Erythroblast (primary cell): ENCODE measurements around the gene ZP2.
"Not testable (repeated sequence)": the region's sequence is repeated elsewhere in the genome, so short reads cannot be mapped to it uniquely, and the experiment has no call there.

Experiments
- DNase-seq, 2 experiments: peaks; one replicate each; lab custom pipeline; 2025; lab: John Stamatoyannopoulos, UW
- GATA1 ChIP-seq: IDR thresholded peaks from 2 replicates; pipeline ENCODE4 v1.6.1; 2011; ENCODE audit warnings: low read depth, mild to moderate bottlenecking, control low read depth, low read length, moderate library complexity
- POLR2A ChIP-seq: IDR thresholded peaks from 2 replicates; pipeline ENCODE4 v1.6.1; 2011; ENCODE audit warnings: mild to moderate bottlenecking, low read length

Gene ZP2

GRCh38 chr16:21159281-21159951 lies 52.0 kb downstream of the ZP2 start:
- DNase-seq, result peak; percentile 16 to 31
- TF ChIP-seq POLR2A (no peak), GATA1 (no peak)

DNA sequence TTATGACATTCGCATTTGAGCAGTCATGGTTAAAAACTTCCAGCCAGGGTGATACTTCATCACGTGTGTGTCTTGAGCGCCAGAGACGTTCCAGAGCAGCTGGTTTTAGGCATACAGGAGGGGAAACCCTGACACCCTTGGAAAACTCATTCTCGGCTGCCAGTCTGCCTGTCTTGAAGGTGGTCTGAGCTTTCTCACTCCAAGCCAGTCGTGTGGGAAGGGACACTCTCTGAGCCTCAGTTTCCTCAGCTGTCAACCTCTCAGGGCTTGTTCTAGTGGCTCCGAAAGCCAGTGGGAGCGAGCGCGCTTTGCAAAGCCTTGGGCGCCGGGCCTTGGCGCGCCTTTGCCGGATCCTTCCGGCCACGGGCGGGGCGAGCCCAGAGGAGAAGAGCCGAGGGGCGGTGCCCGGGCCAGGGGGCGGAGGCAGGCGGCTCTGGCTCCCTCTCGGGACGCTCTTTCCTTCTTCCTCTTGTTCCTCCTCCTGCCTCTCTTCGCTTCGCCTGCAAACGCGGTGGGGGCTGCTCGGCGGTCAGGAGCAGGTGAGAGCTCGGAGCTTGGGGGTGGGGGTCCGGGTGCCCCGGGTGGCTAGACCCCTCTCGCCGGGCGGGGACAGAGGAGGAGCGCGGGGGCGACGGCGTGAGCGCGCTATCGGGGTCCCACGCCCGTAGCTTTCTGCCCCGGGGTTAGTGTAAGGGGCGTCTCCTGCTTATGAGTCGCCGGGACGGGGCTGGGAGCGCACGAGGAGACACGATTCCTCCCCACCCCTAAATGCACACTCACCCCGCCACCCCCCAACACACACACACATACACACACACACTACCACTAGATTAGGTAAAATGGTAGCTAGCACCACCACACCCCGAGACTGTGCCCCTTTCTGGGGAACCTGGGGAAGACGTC lies 52.9 kb downstream of the ZP2 start, which contains the start of gene LDAF1:
TSS of gene LDAF1 (plus strand) at position 467 of the 903 bp plus-strand sequence. CDS start 2,509 bp downstream, outside the sequence.
- TF ChIP-seq POLR2A, result peak; percentile 28
- no peak for TF ChIP-seq GATA1
- peak; percentile 76 to 85 for DNase-seq

DNA sequence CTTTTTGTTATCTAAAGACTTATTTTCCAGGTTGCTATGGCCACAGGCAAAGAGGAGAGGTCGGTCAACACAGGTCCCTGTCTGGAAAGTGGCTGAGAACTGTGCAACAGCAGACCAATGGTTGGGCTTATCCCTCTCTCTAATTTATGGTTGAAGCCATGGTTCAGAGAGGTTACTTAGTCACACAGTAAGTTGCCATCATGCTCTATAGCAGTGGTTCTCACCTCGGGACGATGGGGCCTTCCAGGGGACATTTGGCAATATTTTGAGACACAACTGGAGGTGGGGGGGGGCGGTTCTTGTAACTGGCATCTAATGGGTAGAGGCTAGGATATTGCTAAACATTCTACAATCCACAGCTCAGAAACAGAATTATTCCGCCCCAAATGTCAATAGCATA lies 53.7 kb downstream of the ZP2 start:
- DNase-seq, result no peak
- TF ChIP-seq POLR2A (no peak), GATA1 (no peak)

DNA sequence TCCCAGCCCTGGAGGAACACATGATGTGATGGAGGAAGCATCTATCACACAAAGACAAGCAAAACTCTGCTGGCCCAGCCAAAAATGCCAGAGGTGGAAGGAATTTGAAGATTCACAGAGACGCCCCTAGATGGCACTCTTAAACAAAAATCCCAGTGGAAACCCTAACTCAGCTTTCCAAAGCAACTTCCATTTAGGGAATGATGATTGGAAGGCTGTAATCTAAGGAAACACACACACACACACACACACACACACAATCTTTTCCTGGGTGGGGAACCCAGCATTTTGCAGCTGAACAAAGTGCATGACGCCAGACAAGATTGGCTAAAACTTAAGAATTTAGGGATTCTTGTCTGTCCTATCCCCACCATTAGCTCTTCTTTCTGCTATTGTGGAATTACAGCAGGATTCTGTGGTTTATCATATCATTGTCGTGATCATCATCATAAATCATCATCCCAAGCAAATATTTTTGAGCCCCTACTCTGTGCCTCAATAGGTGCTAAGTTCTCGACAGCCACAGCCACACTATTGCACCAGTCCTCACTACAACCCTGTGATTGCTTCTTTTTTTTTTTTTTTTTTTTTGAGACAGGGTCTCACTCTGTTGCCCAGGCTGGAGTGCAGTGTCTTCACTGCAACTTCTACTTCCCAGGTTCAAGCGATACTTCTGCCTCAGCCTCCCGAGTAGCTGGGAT lies 54.5 kb downstream of the ZP2 start:
- DNase-seq, result peak; percentile 38 to 67
- TF ChIP-seq POLR2A (no peak), GATA1 (no peak)

GRCh38 chr16:21156011-21156410 lies 55.4 kb downstream of the ZP2 start:
- DNase-seq, result not testable (repeated sequence)

- not testable (repeated sequence) for DNase-seq
Measured at GRCh38 chr16:21153124-21153729, 58.1 kb downstream of the ZP2 start.

- DNase-seq, result not testable (repeated sequence)
Measured at GRCh38 chr16:21152160-21153030, 59.0 kb downstream of the ZP2 start.

DNA sequence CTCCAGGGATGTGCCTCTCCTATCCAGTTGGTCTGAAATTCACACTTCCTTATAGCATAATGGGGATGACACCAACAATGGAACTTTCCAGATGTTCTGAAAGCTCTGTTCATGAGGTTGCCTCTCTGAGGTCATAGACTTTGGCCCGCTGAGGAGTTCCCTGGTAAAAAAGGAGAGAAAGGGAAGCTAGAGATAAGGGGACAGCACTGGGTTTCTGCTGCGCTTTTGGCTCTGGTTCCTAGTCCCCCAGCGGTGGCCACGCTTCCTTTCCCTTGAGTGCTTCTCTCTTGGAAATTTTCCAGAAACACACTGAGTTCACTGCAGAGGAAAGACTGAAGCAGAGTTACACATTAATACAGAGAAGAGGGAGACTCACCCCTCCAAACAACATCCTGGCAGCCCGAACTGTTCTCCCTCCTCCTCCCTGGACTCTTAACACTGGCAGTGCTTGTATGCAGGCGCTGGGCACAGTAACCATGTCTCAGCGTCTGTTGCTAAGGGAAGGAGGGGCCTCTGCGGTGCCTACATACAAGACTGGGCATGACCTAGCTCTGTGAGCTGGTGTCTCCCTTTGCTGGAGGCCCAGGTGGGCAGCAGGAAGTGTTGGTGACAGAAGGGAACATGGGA lies 60.9 kb downstream of the ZP2 start, which contains the start of gene DNAH3:
TSS of gene DNAH3 (minus strand) at position 472 of the 627 bp plus-strand sequence. CDS start 527 bp downstream, outside the sequence.
- DNase-seq, result no peak
- no peak for TF ChIP-seq POLR2A
- TF ChIP-seq GATA1, result no peak
